CD4-positive, alpha-beta T cell treated with Interferon alpha-2 for 1 hour (primary cell): Measurements from ENCODE around the gene RNU1-2.
"Not testable (repeated sequence)": the region's sequence is repeated elsewhere in the genome, so short reads cannot be mapped to it uniquely, and the experiment has no call there.

Source experiments
- DNase-seq, 2 donors: peaks; one replicate each; pipeline ENCODE4 v3.0.0-alpha.2; 2020 to 2022

The RNU1-2 gene

DNA sequence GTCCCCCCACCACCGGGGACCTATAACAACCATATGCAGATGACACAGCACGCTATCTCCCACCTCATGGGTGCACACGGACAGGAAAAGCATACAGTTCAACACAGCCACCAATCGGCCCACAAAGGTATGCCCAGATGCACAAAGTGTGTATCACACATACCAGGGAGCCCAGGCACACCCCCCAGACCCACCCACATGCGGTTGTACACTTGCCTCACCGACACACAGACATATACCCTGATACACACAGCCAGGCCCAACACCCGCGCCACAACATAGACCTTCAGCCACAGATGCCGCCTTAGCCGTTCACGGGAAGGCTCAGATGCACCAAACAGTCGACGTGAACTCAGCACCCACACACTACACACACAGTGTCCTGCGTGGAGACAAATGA, 31.5 kb downstream of the RNU1-2 start:
- no peak for DNase-seq

DNA sequence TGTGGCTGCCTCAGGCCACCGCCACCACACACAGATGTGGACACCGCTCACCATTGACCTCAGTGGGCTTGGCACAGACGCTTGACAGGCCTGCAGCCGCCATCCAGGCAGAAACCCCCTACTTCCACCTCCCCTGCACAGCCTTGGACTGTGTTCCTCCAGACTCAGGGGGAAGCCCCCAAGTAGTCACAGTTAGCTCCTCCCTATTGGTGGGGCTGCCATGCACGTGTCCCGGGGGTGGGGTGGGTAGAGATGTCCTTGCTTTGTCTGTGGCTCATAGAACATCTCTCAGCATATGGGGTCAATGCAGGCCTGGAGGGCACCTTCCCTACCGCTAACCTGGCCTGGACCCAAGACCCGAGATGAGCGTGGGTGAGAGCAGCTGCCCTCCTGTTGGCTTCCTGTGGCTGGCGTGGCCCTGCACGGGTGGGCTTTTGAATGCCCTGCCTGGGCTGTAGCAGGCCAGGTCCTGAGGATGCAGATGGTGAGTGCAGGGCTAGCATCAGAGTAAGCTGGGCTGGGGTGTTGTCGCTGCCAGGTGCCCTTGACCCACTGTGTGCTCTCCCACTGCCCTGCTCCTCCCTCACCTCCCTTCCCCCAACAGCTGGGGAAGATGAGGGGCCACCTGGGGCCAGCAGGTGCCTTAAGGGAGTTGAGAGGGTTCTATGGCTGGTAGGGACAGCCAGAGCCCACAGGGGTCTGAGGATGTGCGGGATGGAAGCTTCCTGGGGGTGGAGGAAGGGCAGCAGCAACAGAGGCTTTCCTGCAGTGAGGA, 32.1 kb downstream of the RNU1-2 start:
- DNase-seq = no peak

DNA sequence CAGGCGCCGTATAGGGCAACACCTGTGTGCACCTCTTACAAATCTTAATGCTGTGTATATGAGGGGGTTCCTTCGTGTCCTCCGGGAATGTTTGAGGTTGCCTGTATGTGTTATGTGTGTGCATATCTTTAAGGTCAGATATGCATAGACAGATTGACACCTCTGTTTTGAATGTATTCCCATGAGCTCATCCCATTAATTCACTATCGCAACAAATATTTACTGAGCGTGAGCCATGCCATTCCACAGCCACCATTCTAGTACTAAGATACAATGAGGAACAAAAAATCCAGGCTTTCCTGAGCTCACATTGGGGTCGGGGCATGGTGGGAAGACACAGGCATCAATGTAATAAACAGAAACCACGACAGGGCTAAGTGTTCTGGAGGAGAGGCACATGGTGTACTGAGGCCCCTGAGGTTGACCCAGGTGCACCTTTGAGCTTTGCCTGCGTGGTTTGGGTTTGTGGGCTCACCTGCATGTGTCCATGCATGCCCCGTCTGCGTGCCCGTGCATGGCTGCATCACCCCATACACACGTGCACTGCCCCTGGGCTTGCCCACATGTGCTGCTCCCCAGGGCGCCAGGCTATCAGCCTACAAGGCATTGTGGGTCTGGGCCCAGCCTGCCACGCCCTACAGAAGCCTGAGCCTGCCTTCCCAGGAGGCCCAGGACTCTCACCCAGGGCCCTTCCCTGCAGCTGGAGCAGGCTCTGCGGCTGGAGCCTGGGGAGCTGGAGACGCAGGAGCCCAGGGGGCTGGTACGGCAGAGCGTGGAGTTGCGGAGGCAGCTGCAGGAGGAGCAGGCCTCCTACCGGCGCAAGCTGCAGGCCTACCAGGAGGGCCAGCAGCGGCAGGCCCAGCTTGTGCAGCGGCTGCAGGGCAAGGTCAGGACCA, 33.6 kb downstream of the RNU1-2 start:
- DNase-seq = not testable (repeated sequence)

DNA sequence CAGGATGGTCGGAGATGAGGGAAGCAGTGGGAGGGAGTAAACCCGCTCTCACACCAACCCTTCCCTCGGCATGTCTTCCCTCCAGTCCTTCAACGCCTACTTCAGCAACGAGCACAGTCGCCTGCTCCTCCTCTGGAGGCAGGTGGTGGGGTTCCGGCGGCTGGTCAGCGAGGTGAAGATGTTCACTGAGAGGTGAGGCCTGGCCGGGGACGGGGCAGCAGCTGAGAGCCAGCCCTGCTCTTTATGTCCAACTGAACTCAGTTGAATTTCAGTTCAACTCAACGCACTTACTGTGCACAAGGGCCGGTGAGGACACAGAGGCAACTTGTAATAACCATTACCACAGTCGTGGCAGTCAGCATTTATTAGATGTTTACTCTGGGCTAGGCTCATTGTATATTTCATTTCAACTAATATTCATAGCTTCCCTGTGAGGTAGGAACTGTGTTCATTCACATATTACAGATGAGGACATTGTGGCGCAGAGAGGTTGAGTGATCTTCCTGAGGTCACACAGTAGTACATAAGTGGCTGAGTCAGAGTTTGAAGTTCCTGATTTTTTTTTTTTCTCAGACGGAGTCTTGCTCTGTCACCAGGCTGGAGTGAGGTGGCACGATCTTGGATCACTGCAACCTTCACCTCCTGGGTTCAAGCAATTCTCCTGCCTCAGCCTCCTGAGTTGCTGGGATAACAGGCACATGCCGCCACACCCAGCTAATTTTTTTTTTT, 35.6 kb downstream of the RNU1-2 start:
- DNase-seq = not testable (repeated sequence)

DNA sequence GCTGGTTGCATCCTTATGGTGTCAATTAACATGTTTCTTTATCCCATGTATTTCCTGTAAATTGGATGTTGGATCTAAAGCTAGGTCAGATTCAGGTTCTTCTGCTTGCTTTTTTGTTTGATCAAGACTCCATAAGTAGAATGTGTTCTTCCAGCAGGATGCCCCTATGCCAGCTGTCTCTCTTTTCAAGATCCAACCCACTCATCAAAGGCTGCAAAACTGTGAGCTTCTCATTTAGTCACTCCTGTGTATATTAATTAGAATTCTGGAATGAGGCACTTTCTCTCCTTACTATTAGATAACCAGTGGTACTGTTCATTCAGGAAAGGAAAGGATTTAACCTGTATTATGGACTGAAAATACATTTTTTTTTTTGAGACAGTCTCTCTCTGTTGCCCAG, 38.2 kb downstream of the RNU1-2 start:
- not testable (repeated sequence) for DNase-seq

DNA sequence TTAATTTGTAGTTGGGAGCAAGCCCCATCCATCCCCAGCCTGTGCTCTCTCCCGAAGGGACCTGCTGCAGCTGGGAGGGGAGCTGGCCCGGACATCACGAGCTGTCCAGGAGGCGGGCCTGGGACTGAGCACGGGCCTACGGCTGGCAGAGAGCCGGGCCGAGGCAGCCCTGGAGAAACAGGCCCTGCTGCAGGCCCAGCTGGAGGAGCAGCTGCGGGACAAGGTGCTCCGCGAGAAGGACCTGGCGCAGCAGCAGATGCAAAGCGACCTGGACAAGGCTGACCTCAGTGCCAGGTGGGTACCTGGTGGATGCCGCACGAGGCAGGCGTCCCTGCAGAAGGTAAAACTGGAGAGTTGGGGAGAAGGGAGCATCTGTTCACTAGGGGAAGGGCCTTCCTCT, 40.8 kb downstream of the RNU1-2 start:
- DNase-seq = not testable (repeated sequence)

DNA sequence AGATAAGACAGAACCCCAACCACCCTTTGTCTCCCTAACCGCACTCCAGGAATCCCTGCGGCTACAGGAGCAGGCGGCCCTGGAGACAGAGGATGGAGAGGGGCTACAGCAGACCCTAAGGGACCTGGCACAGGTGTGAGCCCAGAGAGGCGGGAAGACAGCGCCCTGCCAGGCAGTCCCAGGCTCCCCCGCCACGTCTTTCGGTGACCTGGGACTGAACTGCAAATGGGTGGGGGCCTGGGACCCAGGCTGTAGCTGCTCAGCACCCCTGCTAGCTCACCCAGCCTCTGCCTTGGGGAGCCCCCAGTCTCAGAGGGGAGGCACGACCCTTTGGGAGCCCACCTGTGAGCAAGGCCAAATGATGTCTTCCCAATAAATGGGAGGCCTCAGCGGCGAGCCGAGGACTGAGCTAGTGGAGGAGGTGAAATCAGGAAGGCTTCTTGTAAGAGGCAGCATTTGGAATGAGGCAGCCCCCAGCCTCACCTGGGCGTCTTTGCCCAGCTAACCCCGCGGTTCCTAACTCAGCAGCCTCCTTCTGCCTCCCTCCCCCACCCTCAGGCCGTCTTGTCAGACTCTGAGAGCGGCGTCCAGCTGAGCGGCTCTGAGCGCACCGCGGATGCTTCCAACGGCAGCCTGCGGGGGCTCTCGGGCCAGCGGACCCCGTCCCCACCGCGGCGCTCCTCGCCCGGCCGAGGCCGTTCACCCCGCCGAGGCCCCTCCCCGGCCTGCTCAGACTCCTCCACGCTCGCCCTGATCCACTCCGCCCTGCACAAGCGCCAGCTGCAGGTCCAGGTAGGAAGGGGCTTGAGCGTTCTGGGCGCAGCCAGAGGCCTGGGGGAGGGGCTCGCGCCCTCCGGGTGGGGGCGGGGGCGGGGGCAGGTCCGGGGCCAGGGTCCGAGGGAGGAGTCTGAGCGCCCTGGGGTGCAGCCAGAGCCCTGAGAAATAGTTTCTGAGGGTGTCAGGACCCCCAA, 42.9 kb downstream of the RNU1-2 start:
- DNase-seq = no peak

DNA sequence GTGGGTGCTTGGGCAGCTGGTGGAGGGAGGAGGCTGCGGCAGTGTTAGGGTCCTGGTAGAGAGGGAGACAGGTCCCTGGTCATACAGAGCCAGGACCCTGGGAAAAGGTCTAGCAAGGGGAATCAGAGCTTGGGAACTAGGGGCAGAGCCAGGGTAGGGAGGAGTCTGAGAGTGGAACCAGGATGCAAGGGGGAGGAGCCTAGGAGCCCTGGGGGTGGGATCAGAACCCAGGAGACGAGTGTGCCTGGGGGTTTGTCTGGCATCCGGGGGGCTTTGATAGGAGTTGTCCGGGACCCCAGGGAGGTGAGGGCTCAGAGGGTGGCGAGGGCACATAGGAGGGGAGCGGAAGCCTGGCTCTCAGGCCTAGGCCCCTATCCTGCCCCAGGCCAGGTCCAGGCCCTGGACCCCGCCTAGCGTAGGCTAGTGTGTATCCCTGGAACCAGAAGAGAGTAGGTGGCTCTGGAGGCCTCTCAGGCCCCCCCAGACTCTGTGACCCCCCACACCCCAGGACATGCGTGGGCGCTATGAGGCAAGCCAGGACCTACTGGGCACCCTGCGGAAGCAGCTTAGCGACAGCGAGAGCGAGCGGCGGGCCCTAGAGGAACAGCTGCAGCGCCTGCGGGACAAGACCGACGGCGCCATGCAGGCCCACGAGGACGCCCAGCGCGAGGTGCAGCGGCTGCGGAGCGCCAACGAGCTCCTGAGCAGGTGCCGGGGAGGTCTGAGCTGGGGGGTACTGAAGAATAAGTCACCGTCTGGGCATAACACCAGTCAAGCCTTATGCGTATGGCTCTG, 43.8 kb downstream of the RNU1-2 start:
- DNase-seq = not testable (repeated sequence)

DNA sequence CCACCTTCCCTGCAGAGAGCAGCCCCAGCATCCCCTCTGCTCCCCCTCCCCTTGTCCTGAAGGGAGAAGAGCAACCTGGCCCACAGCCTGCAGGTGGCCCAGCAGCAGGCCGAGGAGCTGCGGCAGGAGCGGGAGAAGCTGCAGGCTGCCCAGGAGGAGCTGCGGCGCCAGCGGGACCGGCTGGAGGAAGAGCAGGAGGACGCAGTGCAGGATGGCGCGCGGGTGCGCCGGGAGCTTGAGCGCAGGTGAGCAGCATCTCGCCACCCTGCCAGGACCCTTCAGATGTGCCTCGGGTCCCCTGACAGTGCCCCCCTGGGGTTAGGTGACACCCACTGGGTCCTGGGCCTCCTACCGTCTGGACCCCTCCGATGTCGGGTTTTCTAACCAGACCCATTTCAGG, 48.3 kb downstream of the RNU1-2 start:
- no peak for DNase-seq

DNA sequence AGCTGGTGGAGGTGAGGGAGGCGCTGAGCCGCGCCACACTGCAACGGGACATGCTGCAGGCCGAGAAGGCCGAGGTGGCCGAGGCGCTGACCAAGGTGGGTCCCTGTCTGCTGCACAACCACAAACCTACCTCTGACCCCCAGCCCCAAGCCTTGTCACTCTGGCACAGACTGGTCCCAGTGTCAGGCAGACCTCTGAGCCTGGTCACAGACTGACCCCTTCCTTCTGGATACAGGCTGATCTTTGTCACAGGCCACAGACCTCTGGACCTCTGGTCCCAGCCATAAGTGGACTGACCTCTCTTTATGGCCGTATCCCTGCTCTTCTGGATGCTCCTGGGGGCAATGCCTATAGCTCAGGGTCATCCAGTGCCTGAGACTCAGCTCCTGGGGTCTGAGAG, 49.7 kb downstream of the RNU1-2 start:
- DNase-seq = not testable (repeated sequence)
